GM19239 (cell line): ENCODE data around the gene HYAL3.
"Not testable (repeated sequence)": the region's sequence is repeated elsewhere in the genome, so short reads cannot be mapped to it uniquely, and the experiment has no call there.

Experiments
- DNase-seq: peaks from one replicate; pipeline ENCODE4 v3.0.0; 2011; ENCODE audit warnings: low spot score; ENCODE audit not compliant: insufficient read length
- FAIRE-seq: peaks from 2 replicates; lab custom pipeline; 2011; peaks lifted over from hg19 to GRCh38; lab: Jason Lieb, UNC

The HYAL3 gene

DNA sequence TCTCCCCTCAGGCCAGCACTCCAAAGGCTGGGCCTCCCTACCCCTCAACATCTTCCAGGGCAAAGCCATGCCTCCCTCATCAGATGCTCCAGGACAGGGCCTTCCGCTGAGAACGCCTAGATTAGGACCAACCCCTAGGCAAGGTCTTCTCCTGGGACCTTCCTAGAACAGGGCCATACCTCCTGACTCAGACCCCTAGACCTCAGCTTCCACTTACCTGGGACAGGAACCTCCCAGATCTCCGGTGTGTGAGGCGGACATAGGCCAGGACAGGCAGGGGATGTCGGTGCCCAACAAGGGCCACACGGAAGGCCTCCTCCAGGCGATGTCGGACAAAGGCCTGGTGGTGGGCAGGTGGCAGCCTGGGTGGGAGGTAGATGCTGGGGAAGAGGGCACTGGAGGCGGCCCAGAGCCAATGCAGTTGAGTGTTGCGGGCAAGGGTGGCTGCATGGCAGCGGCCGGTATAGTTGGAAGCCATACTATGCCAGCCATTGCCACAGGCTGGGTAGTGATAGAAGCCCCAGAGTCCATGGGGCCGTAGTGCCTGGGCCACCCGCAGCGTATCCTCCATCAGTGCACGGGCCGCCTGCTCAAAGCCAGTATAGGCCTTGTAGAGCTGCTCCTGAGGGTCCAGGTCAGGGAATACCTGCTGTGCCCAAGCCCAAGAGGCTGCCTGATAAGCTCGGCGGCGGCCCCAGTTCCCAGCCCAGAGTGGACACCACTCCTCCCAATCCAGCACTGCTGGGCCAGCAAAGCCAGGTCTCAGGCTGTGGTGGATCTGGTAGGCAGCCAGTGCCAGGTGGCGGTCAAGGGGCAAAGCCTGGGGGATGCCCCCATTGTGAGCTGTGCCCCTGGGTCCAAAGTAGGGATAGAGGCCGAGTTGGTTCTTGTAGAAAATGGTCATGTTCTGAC, 4.5 kb downstream of the HYAL3 start:
- FAIRE-seq (no peak), DNase-seq (no peak)

GRCh38 chr3:50294089-50294488, 5.1 kb downstream of the HYAL3 start:
- DNase-seq: no peak
- no peak for FAIRE-seq

GRCh38 chr3:50293079-50293801, 6.0 kb downstream of the HYAL3 start:
- FAIRE-seq: peak; percentile 35
- DNase-seq: no peak

DNA sequence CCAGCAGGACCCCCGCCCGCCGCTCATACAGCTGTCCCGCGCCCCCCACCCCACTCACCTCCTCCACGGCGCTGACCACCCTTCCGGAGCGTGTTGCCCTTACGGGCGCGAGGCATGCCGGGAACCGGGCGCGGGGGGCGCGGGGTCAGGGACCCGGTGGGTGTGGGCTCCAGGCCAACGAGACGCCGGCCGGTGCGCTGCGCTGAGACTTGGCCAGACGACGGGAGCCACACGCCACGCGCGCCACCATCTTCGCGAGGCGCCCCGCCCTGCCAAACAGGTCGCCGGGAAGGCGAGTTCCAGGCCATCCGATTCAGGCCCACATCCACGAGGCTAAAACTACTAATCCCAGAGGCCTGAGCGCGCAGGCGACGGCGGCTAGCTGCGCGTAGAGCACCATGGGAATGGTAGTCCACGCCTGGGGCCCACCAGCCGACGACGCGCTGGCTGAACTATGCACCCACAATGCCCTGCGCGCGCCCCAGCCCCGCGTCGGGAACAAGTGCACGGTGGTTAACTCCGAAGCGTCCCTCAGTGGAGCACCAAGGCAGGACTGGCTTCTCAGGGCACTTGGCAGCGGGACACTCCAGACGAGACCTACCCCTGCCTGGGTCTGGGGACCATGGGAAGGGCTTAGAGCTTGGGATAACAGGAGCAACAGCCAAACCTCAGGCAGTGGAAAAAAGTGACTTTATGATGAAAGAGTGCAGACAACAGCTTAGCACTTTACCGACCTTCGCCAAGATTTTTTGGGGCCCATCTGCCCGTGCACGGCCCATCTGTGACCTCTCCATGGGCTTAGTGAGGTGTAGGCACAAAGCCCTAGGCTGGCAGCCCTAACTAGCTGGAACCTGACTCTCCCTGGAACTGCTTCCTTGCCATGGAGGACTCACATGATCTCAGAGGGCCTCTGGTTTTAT, 6.8 kb downstream of the HYAL3 start, which contains the start of gene IFRD2:
Gene IFRD2 (minus strand): TSS at position 271 of the 920 bp plus-strand sequence. CDS start 155 bp downstream, at position 116.
- FAIRE-seq: peak; percentile 99
- DNase-seq: peak; percentile 96

GRCh38 chr3:50290161-50290641, 9.0 kb downstream of the HYAL3 start:
- FAIRE-seq (no peak), DNase-seq (no peak)

GRCh38 chr3:50289130-50289529, 10.1 kb downstream of the HYAL3 start:
- FAIRE-seq (no peak), DNase-seq (no peak)

- FAIRE-seq (no peak), DNase-seq (no peak)
These were observed 10.7 kb downstream of the HYAL3 start for GRCh38 chr3:50288387-50289007.

- FAIRE-seq (no peak), DNase-seq (no peak)
These were observed 11.9 kb downstream of the HYAL3 start for GRCh38 chr3:50287262-50287661.

- no peak for FAIRE-seq
- DNase-seq: no peak
These were observed 12.6 kb downstream of the HYAL3 start for GRCh38 chr3:50286322-50287227.

- DNase-seq, FAIRE-seq: not testable (repeated sequence)
These were observed 15.1 kb downstream of the HYAL3 start for GRCh38 chr3:50284121-50284520.

- FAIRE-seq (no peak), DNase-seq (no peak)
These were observed 19.8 kb downstream of the HYAL3 start for GRCh38 chr3:50279255-50280016.

- no peak for FAIRE-seq
- no peak for DNase-seq
These were observed 20.4 kb downstream of the HYAL3 start, which contains the start of gene LSMEM2 for GRCh38 chr3:50278880-50279224. LSMEM2 (plus strand) TSS chr3:50279087; CDS start chr3:50279114, 27 bp downstream.

DNA sequence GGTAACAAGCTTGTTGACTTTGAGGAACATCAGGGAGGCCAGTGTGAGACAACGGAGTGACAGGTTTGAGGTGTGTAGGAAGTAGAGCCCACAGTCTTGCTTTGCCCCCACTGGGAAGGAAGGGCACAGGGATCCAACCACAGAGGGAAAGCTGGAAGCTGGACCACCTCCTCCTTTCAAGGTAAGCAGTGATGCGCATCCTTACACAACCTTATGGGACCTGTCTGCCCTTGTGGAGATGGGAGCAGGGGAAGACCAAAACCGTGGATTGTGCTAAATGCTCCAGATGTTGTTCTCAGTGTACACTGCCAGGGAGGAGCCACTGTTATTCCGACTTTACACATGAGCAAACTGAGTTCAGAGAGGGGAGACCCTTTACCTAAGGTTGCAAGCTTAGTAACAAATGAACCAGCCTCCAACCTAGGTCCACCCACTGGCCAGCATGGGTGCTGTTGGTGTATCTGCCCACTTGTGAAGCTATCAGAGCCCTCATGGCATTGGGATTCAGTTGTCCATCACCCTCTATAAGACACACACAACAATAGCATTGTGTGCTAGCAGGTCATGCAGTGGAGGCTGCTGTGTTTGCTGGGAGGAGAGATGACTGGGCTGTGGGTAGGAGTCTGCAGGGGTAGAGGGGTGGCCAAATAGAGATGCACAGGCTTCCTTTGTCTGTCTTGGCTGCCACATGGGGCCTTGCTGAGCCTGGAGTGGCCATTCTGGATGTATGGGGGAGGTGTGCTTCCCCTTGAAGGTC, 20.9 kb downstream of the HYAL3 start:
- DNase-seq (no peak), FAIRE-seq (no peak)

DNA sequence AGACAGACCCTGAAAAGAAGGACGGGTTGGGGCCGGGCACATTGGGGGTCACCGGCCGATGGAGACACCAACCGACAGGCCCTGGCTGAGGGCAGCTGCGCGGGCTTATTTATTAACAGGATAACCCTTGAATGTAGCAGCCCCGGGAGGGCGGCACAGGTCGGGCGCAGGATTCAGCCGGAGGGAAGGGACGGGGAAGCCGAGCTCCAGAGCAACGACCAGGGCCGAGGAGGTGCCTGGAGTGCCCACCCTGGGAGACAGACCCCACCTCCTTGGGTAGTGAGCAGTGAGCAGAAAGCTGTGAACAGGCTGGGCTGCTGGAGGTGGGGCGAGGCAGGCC, 22.5 kb downstream of the HYAL3 start:
- DNase-seq (no peak), FAIRE-seq (no peak)

GRCh38 chr3:50275996-50276761, 23.0 kb downstream of the HYAL3 start:
- FAIRE-seq (no peak), DNase-seq (no peak)

DNA sequence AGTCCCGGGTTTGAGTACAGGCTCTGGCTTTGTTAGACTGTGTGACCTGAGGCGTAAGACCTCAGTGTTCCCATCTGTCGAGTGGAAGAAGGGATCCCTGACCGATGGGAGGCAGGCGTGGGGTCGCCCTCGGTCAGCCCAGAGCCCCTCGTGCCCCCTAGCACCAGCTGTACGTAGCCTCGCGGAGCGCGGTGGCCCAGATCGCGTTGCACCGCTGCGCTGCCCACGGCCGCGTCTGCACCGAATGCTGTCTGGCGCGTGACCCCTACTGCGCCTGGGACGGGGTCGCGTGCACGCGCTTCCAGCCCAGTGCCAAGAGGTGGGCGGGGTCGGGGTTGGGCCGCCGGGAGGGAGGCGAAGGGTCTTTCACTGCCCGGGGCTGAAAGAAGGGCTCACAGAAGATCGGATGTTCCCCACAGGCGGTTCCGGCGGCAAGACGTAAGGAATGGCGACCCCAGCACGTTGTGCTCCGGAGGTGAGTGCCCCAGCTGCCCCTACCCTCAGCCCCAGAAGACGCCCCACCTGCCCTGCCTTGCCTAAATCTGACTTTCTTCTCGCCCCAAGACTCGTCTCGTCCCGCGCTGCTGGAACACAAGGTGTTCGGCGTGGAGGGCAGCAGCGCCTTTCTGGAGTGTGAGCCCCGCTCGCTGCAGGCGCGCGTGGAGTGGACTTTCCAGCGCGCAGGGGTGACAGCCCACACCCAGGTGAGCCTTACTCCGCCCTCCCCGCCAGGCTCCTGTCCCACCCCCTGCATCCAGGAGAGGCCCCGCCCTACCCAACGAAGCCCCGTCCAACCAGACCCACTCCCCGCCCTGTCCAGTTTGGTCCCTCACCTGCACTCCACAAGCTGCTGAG, 23.8 kb downstream of the HYAL3 start:
- DNase-seq: no peak
- FAIRE-seq: no peak
